Endodermal cell (in vitro differentiated cells): ENCODE measurements around the gene VEGFA. TPM values are rescaled to one million over a fixed set of nuclear protein-coding genes. Genes with fewer than 3 reads are reported as not detected.
A peak's percentile ranks its signal among the peaks of the same experiment; 100 is the strongest.
"Not testable (repeated sequence)": the region's sequence is repeated elsewhere in the genome, so short reads cannot be mapped to it uniquely, and the experiment has no call there.

Source experiments
- DNase-seq: peaks from one replicate; pipeline ENCODE4 v3.0.0-alpha.2; 2017
- H3K27ac ChIP-seq: 2 replicates; pipeline ENCODE4 v1.5.1; 2013; ENCODE audit warnings: mild to moderate bottlenecking, low read depth, low read length, moderate library complexity
- H3K27me3 ChIP-seq: 2 replicates; pipeline ENCODE4 v1.6.1; 2013; ENCODE audit warnings: mild to moderate bottlenecking, low read length, moderate library complexity; ENCODE audit not compliant: insufficient read depth, control insufficient read depth, poor library complexity, severe bottlenecking
- H3K36me3 ChIP-seq: 2 replicates; pipeline ENCODE4 v1.7.0; 2013; ENCODE audit warnings: mild to moderate bottlenecking, low read length, moderate library complexity; ENCODE audit not compliant: control insufficient read depth, insufficient read depth
- H3K4me1 ChIP-seq: one replicate; pipeline ENCODE4 v1.7.0; 2013; ENCODE audit warnings: low read length; ENCODE audit not compliant: control insufficient read depth, insufficient read depth
- H3K4me3 ChIP-seq: 2 replicates; pipeline ENCODE4 v1.5.1; 2013; ENCODE audit warnings: mild to moderate bottlenecking, low read length, moderate library complexity
- H3K9ac ChIP-seq: 2 replicates; pipeline ENCODE4 v1.6.1; 2013; ENCODE audit warnings: mild to moderate bottlenecking, low read length, moderate library complexity; ENCODE audit not compliant: poor library complexity, severe bottlenecking; ENCODE audit errors: extremely low read depth
- H3K9me3 ChIP-seq: 2 replicates; pipeline ENCODE4 v1.6.1; 2013; ENCODE audit warnings: mild to moderate bottlenecking, low read length, moderate library complexity; ENCODE audit not compliant: control insufficient read depth
- H3K27ac Mint-ChIP-seq: 2 replicates; pipeline ENCODE4 v1.8.0; 2020; ENCODE audit warnings: mixed read lengths
- H3K27me3 Mint-ChIP-seq: 2 replicates; pipeline ENCODE4 v1.8.0; 2021; ENCODE audit warnings: mild to moderate bottlenecking, mixed read lengths; ENCODE audit not compliant: insufficient read depth
- H3K36me3 Mint-ChIP-seq: 2 replicates; pipeline ENCODE4 v1.8.0; 2020; ENCODE audit warnings: low read depth, mixed read lengths
- H3K4me1 Mint-ChIP-seq: 2 replicates; pipeline ENCODE4 v1.8.0; 2020; ENCODE audit warnings: mixed read lengths
- H3K4me3 Mint-ChIP-seq: 2 replicates; pipeline ENCODE4 v1.8.0; 2020; ENCODE audit warnings: mild to moderate bottlenecking, moderate library complexity, mixed read lengths
- H3K9me3 Mint-ChIP-seq: 2 replicates; pipeline ENCODE4 v1.8.0; 2020; ENCODE audit warnings: mild to moderate bottlenecking, mixed read lengths
- CTCF ChIP-seq: fragments of 200-600 bp; sonication (generic); conservative IDR thresholded peaks from 2 replicates; pipeline ENCODE4 v1.5.0; 2021; ENCODE audit warnings: antibody characterized with exemption, mild to moderate bottlenecking
- WGBS, 2 experiments: methylation state at CpG; one replicate each; pipeline versions ENCODE4 v1.1.5 to v1.1.7; 2013; ENCODE audit warnings: missing lambda C conversion rate in 2 of 2, mixed read lengths in 1 of 2; ENCODE audit not compliant: insufficient coverage in 1 of 2, insufficient read length in 1 of 2; 5-methylcytosine and 5-hydroxymethylcytosine counted together
- total RNA-seq, 2 donors: library from RNA; stranded (reverse); fragmentation: NEBNext Ultra II Directional in 1 of 2; extraction: Animal tissue kit (Norgen Biotek cat#: 25700) in 1 of 2; gene quantifications; 2 replicates in 1 of 2; 3 replicates in 1 of 2; pipeline ENCODE4 v1.2.1, GENCODE V29; 2021

The VEGFA gene
- total RNA-seq, 2 donors from 2014 or later: 163 to 254 TPM

GRCh38 chr6:43814111-43814510, 44.1 kb downstream of the VEGFA start:
- no peak for TF ChIP-seq CTCF
- Mint-ChIP-seq H3K27me3 (no peaks in the 10 kb centered on the region), H3K9me3 (no peaks in the 10 kb centered on the region), H3K4me3 (no peak overlapping the region), H3K27ac (no peak overlapping the region), H3K36me3 (no peaks in the 10 kb centered on the region), H3K4me1 (peaks cover 27% of the 10 kb centered on the region)
- no peak for DNase-seq
- H3K9me3 ChIP-seq: no peaks in the 10 kb centered on the region
- no peak overlapping the region for H3K9ac ChIP-seq
- H3K27ac ChIP-seq: no peak overlapping the region
- no peak overlapping the region for H3K4me3 ChIP-seq
- H3K4me1 ChIP-seq: peaks cover 9% of the 10 kb centered on the region
- WGBS, 2 experiments: 88 to 91% methylated on average over 1 of the region's 1 CpG
- no peaks in the 10 kb centered on the region for H3K27me3 ChIP-seq
- H3K36me3 ChIP-seq: no peaks in the 10 kb centered on the region

GRCh38 chr6:43814865-43815264, 44.9 kb downstream of the VEGFA start:
- Histone ChIP-seq H3K4me1 (peaks cover 6% of the 10 kb centered on the region), H3K4me3 (no peak overlapping the region), H3K27me3 (no peaks in the 10 kb centered on the region), H3K9me3 (no peaks in the 10 kb centered on the region), H3K9ac (no peak overlapping the region), H3K27ac (no peak overlapping the region), H3K36me3 (no peaks in the 10 kb centered on the region)
- no peak for TF ChIP-seq CTCF
- H3K4me3 Mint-ChIP-seq: no peak overlapping the region
- no peaks in the 10 kb centered on the region for H3K9me3 Mint-ChIP-seq
- 44 to 48% methylated on average over 2 of the region's 2 CpGs for WGBS, 2 experiments
- H3K4me1 Mint-ChIP-seq: peaks cover 24% of the 10 kb centered on the region
- DNase-seq: no peak
- H3K27me3 Mint-ChIP-seq: no peaks in the 10 kb centered on the region
- no peaks in the 10 kb centered on the region for H3K36me3 Mint-ChIP-seq
- no peak overlapping the region for H3K27ac Mint-ChIP-seq

- WGBS, 2 experiments: 44 to 77% methylated on average over 3 to 4 of the region's 4 CpGs
- Mint-ChIP-seq H3K36me3 (no peaks in the 10 kb centered on the region), H3K27ac (peak overlapping the region; percentile 3)
Observed at GRCh38 chr6:43817192-43817591, 47.2 kb downstream of the VEGFA start.

GRCh38 chr6:43818973-43819372, 49.0 kb downstream of the VEGFA start:
- not testable (repeated sequence) for H3K36me3 ChIP-seq, DNase-seq, H3K27me3 Mint-ChIP-seq, H3K4me3 ChIP-seq, H3K27ac Mint-ChIP-seq, H3K9ac ChIP-seq, H3K9me3 Mint-ChIP-seq, H3K4me1 ChIP-seq, H3K27me3 ChIP-seq, H3K36me3 Mint-ChIP-seq, H3K9me3 ChIP-seq, H3K4me3 Mint-ChIP-seq, H3K27ac ChIP-seq
- peaks cover 42% of the 10 kb centered on the region for H3K4me1 Mint-ChIP-seq
- WGBS, 2 experiments: 86 to 93% methylated on average over 6 to 9 of the region's 9 CpGs

More at GRCh38 chr6:43817192-43817591, 47.2 kb downstream of the VEGFA start:
- no peaks in the 10 kb centered on the region for H3K36me3 ChIP-seq
- no peak overlapping the region for H3K4me3 Mint-ChIP-seq
- H3K27me3 ChIP-seq: no peaks in the 10 kb centered on the region
- TF ChIP-seq CTCF: peak; percentile 78
- no peak overlapping the region for H3K4me3 ChIP-seq
- no peak overlapping the region for H3K27ac ChIP-seq
- H3K4me1 Mint-ChIP-seq: peaks cover 31% of the 10 kb centered on the region
- H3K9me3 ChIP-seq: no peaks in the 10 kb centered on the region
- peak; percentile 84 for DNase-seq
- no peaks in the 10 kb centered on the region for H3K4me1 ChIP-seq
- no peak overlapping the region for H3K9ac ChIP-seq
- no peaks in the 10 kb centered on the region for H3K27me3 Mint-ChIP-seq
- H3K9me3 Mint-ChIP-seq: no peaks in the 10 kb centered on the region
